IgD-negative memory B cell (primary cell): ENCODE data around the gene IFT81. TPM values are rescaled to one million over a fixed set of nuclear protein-coding genes. Genes with fewer than 3 reads are reported as not detected.
A peak's percentile ranks its signal among the peaks of the same experiment; 100 is the strongest.
"Not testable (repeated sequence)": the region's sequence is repeated elsewhere in the genome, so short reads cannot be mapped to it uniquely, and the experiment has no call there.

Source experiments
- H3K27ac Mint-ChIP-seq, 3 donors: one replicate each; pipeline ENCODE4 v1.8.0; 2020 to 2022; ENCODE audit warnings: mild to moderate bottlenecking in 3 of 3, mixed read lengths in 3 of 3, moderate library complexity in 1 of 3
- H3K27me3 Mint-ChIP-seq: one replicate; pipeline ENCODE4 v1.8.0; 2021; ENCODE audit warnings: mixed read lengths
- H3K36me3 Mint-ChIP-seq: one replicate; pipeline ENCODE4 v1.8.0; 2020; ENCODE audit warnings: mild to moderate bottlenecking, mixed read lengths
- H3K4me1 Mint-ChIP-seq, 3 donors: one replicate each; pipeline ENCODE4 v1.8.0; 2020 to 2022; ENCODE audit warnings: mixed read lengths in 3 of 3, mild to moderate bottlenecking in 1 of 3
- H3K4me3 Mint-ChIP-seq, 4 donors: one replicate each; pipeline ENCODE4 v1.8.0; 2020 to 2022; ENCODE audit warnings: mild to moderate bottlenecking in 4 of 4, mixed read lengths in 4 of 4, moderate library complexity in 3 of 4
- H3K9me3 Mint-ChIP-seq, 3 donors: one replicate each; pipeline ENCODE4 v1.8.0; 2020 to 2021; ENCODE audit warnings: mixed read lengths in 3 of 3, mild to moderate bottlenecking in 1 of 3
- polyA plus RNA-seq: library from polyadenylated mRNA; unstranded; fragments of 300-500 nt; fragmentation: Illumina TruSeq; gene quantifications from one replicate; pipeline ENCODE4 v1.2.3, GENCODE V29; 2021

Gene IFT81
- polyA plus RNA-seq, result 1.5 TPM

- peaks cover 2% of the 10 kb centered on the region for H3K36me3 Mint-ChIP-seq
- peaks cover 5 to 7% (median 6%) of the 10 kb centered on the region in 3 donors for H3K4me1 Mint-ChIP-seq
- H3K9me3 Mint-ChIP-seq, result no peaks in the 10 kb centered on the region
- H3K27ac Mint-ChIP-seq, result peak within 1 kb of the TSS; percentile 44 to 89 (median 81)
- peaks cover 4% of the 10 kb centered on the region for H3K27me3 Mint-ChIP-seq
- H3K4me3 Mint-ChIP-seq, result peak within 1 kb of the TSS; percentile 91 to 97 (median 96)
Measured at GRCh38 chr12:110124269-110124995, at the start of gene IFT81. Gene IFT81, plus strand, starts transcription at chr12:110124357. Its CDS starts 3,024 bp downstream, at chr12:110127381.

GRCh38 chr12:110075880-110076279, 48.3 kb upstream of the IFT81 start:
- no peak overlapping the region for H3K27ac Mint-ChIP-seq
- peaks cover 18 to 20% (median 20%) of the 10 kb centered on the region in 3 donors for H3K4me1 Mint-ChIP-seq
- no peaks in the 10 kb centered on the region for H3K36me3 Mint-ChIP-seq
- peaks cover 1 to 3% (median 1%) of the 10 kb centered on the region in 3 donors for H3K9me3 Mint-ChIP-seq
- no peak overlapping the region for H3K4me3 Mint-ChIP-seq
- no peaks in the 10 kb centered on the region for H3K27me3 Mint-ChIP-seq

GRCh38 chr12:110077800-110078199, 46.4 kb upstream of the IFT81 start:
- no peaks in the 10 kb centered on the region for H3K27me3 Mint-ChIP-seq
- no peak overlapping the region for H3K4me3 Mint-ChIP-seq
- peaks cover 18 to 20% (median 20%) of the 10 kb centered on the region in 3 donors for H3K4me1 Mint-ChIP-seq
- peaks cover 1 to 3% (median 1%) of the 10 kb centered on the region in 3 donors for H3K9me3 Mint-ChIP-seq
- H3K36me3 Mint-ChIP-seq, result no peaks in the 10 kb centered on the region
- H3K27ac Mint-ChIP-seq, result peak overlapping the region in 1 of 3 donors; percentile 75

GRCh38 chr12:110079477-110080400, 44.4 kb upstream of the IFT81 start:
- Mint-ChIP-seq H3K27me3 (no peaks in the 10 kb centered on the region), H3K4me1 (peaks cover 9 to 13% (median 13%) of the 10 kb centered on the region in 3 donors), H3K36me3 (peaks cover 1% of the 10 kb centered on the region), H3K9me3 (peaks cover 1 to 3% (median 1%) of the 10 kb centered on the region in 3 donors), H3K4me3 (peak overlapping the region; percentile 42 to 93 (median 88)), H3K27ac (peak overlapping the region; percentile 49 to 99 (median 98))

- Mint-ChIP-seq H3K4me1 (peaks cover 9 to 13% (median 13%) of the 10 kb centered on the region in 3 donors), H3K27me3 (no peaks in the 10 kb centered on the region), H3K4me3 (peak overlapping the region in 3 of 4 donors; percentile 30 to 85 (median 50)), H3K9me3 (peaks cover 1 to 3% (median 1%) of the 10 kb centered on the region in 3 donors), H3K27ac (peak overlapping the region in 2 of 3 donors; percentile 53 to 98), H3K36me3 (peaks cover 1% of the 10 kb centered on the region)
Measured at GRCh38 chr12:110080410-110080809, 43.7 kb upstream of the IFT81 start.

GRCh38 chr12:110084314-110085015, 39.7 kb upstream of the IFT81 start:
- Mint-ChIP-seq H3K9me3 (peaks cover 1 to 3% (median 1%) of the 10 kb centered on the region in 3 donors), H3K27me3 (peaks cover 8% of the 10 kb centered on the region), H3K36me3 (peaks cover 7% of the 10 kb centered on the region), H3K27ac (no peak overlapping the region), H3K4me3 (no peak overlapping the region), H3K4me1 (peaks cover 5 to 11% (median 8%) of the 10 kb centered on the region in 3 donors)

GRCh38 chr12:110088216-110088615, 35.9 kb upstream of the IFT81 start:
- not testable (repeated sequence) for H3K9me3 Mint-ChIP-seq, H3K27ac Mint-ChIP-seq, H3K36me3 Mint-ChIP-seq, H3K4me1 Mint-ChIP-seq, H3K4me3 Mint-ChIP-seq
- H3K27me3 Mint-ChIP-seq, result peaks cover 14% of the 10 kb centered on the region

- Mint-ChIP-seq H3K36me3 (peaks cover 10% of the 10 kb centered on the region), H3K27me3 (peaks cover 17% of the 10 kb centered on the region), H3K27ac (no peak overlapping the region), H3K9me3 (no peaks in the 10 kb centered on the region), H3K4me3 (no peak overlapping the region), H3K4me1 (peaks cover 0 to 2% (median 2%) of the 10 kb centered on the region in 3 donors)
Measured at GRCh38 chr12:110088936-110089335, 35.2 kb upstream of the IFT81 start.

- Mint-ChIP-seq H3K27ac (no peak overlapping the region), H3K27me3 (peaks cover 17% of the 10 kb centered on the region), H3K36me3 (peaks cover 8% of the 10 kb centered on the region), H3K4me3 (peak overlapping the region in 1 of 4 donors; percentile 6), H3K4me1 (peaks cover 2 to 5% (median 2%) of the 10 kb centered on the region in 3 donors), H3K9me3 (no peaks in the 10 kb centered on the region)
Measured at GRCh38 chr12:110090266-110091135, 33.7 kb upstream of the IFT81 start.

- H3K36me3 Mint-ChIP-seq, result peaks cover 8% of the 10 kb centered on the region
- no peak overlapping the region for H3K27ac Mint-ChIP-seq
- H3K27me3 Mint-ChIP-seq, result peaks cover 15% of the 10 kb centered on the region
Measured at GRCh38 chr12:110091136-110091711, 32.9 kb upstream of the IFT81 start.

GRCh38 chr12:110093631-110094311, 30.4 kb upstream of the IFT81 start:
- Mint-ChIP-seq H3K27ac (no peak overlapping the region), H3K4me1 (peaks cover 0 to 5% (median 0%) of the 10 kb centered on the region in 3 donors), H3K27me3 (peaks cover 11% of the 10 kb centered on the region), H3K36me3 (peaks cover 8% of the 10 kb centered on the region), H3K9me3 (no peaks in the 10 kb centered on the region), H3K4me3 (no peak overlapping the region)

More at GRCh38 chr12:110091136-110091711, 32.9 kb upstream of the IFT81 start:
- H3K9me3 Mint-ChIP-seq, result no peaks in the 10 kb centered on the region
- H3K4me1 Mint-ChIP-seq, result peaks cover 1 to 5% (median 2%) of the 10 kb centered on the region in 3 donors
- H3K4me3 Mint-ChIP-seq, result no peak overlapping the region

GRCh38 chr12:110100315-110100970, 23.7 kb upstream of the IFT81 start:
- Mint-ChIP-seq H3K27me3 (no peaks in the 10 kb centered on the region), H3K9me3 (no peaks in the 10 kb centered on the region), H3K4me3 (peak overlapping the region; percentile 0 to 43 (median 12)), H3K4me1 (peaks cover 15 to 16% (median 16%) of the 10 kb centered on the region in 3 donors), H3K36me3 (no peaks in the 10 kb centered on the region), H3K27ac (peak overlapping the region in 2 of 3 donors; percentile 0 to 64)
